Activated T-helper 2 cell treated with anti-CD3 and anti-CD28 coated beads, Interferon-gamma antibody, Interleukin-2, Interleukin-4, amounts not matched to agents 10 μg/mL and 5 μg/mL and 100 μg/mL, durations not matched to agents 14 hours and 24 hours and 36 hours (primary cell): Measurements from ENCODE around the gene RPS6KA4. TPM values are rescaled to one million over a fixed set of nuclear protein-coding genes. Genes with fewer than 3 reads are reported as not detected.

Source experiments
- DNase-seq: peaks from one replicate; pipeline ENCODE4 v3.0.0; 2021; ENCODE audit warnings: low spot score
- H3K27ac Mint-ChIP-seq: one replicate; pipeline ENCODE4 v1.8.0; 2021; ENCODE audit warnings: mixed read lengths
- H3K27me3 Mint-ChIP-seq: one replicate; pipeline ENCODE4 v1.8.0; 2021; ENCODE audit warnings: low read depth, mixed read lengths
- H3K36me3 Mint-ChIP-seq: one replicate; pipeline ENCODE4 v1.8.0; 2021; ENCODE audit warnings: low read depth, mixed read lengths
- H3K4me1 Mint-ChIP-seq: one replicate; pipeline ENCODE4 v1.8.0; 2021; ENCODE audit warnings: low read depth, mixed read lengths
- H3K4me3 Mint-ChIP-seq: one replicate; pipeline ENCODE4 v1.8.0; 2021; ENCODE audit warnings: low read depth, mild to moderate bottlenecking, moderate library complexity, mixed read lengths
- H3K9me3 Mint-ChIP-seq: one replicate; pipeline ENCODE4 v1.8.0; 2021; ENCODE audit warnings: mixed read lengths
- intact Hi-C: fragments of 100-400 bp; cut with micrococcal nuclease; formaldehyde crosslinking; loops from one replicate; pipeline ENCODE4 v1.15.1; 2023
- total RNA-seq: library from RNA; stranded (reverse); gene quantifications from 2 replicates; pipeline ENCODE4 v1.2.3, GENCODE V29; 2022

Gene RPS6KA4
- total RNA-seq, 1 donor from 2014 or later, result 38.7 TPM

DNA sequence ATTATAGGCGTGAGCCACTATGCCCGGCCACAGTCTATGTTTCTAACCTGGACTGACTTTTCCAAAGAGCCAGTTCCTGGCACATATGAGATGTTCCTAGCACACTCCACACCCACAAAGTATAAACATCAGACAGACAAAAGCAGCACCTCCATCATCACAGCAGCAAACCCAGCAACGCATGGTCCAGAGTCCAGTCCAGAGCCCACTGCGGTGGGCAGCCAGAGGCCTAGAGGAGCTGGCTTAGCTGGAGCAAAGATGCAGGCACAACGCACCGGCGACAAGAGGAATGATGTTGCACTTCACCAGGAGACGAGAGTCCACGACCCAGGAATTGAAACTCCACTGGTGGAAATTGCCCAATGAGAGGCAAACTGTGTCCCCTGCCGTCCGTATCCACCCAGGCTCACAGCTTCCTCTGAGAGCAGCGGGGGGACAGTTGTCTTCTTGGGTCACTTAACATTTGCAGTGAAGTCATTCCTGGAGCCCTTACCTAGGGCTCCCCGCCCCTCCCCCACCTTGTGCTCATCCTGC is 36.6 kb downstream of the RPS6KA4 start:
- no peaks in the 10 kb centered on the region for H3K9me3 Mint-ChIP-seq
- no peak overlapping the region for H3K27ac Mint-ChIP-seq
- peaks cover 11% of the 10 kb centered on the region for H3K27me3 Mint-ChIP-seq
- DNase-seq, result no peak
- no peak overlapping the region for H3K4me3 Mint-ChIP-seq
- H3K36me3 Mint-ChIP-seq, result no peaks in the 10 kb centered on the region
- intact Hi-C loops, result no loop called here
- peaks cover 7% of the 10 kb centered on the region for H3K4me1 Mint-ChIP-seq

- H3K27me3 Mint-ChIP-seq, result peaks cover 11% of the 10 kb centered on the region
- H3K4me3 Mint-ChIP-seq, result no peak overlapping the region
- no peaks in the 10 kb centered on the region for H3K9me3 Mint-ChIP-seq
- no peak for DNase-seq
- H3K36me3 Mint-ChIP-seq, result no peaks in the 10 kb centered on the region
- intact Hi-C loops, result no loop called here
- no peak overlapping the region for H3K27ac Mint-ChIP-seq
- peaks cover 4% of the 10 kb centered on the region for H3K4me1 Mint-ChIP-seq
These were observed 37.2 kb downstream of the RPS6KA4 start for GRCh38 chr11:64396079-64396591.

- intact Hi-C loops, result no loop called here
- Mint-ChIP-seq H3K36me3 (no peaks in the 10 kb centered on the region), H3K27ac (no peak overlapping the region), H3K4me3 (no peak overlapping the region), H3K27me3 (peaks cover 11% of the 10 kb centered on the region), H3K4me1 (no peaks in the 10 kb centered on the region), H3K9me3 (no peaks in the 10 kb centered on the region)
- DNase-seq, result no peak
These were observed 41.1 kb downstream of the RPS6KA4 start for GRCh38 chr11:64400102-64400501.

- Mint-ChIP-seq H3K4me3 (no peak overlapping the region), H3K9me3 (no peaks in the 10 kb centered on the region), H3K27me3 (peaks cover 10% of the 10 kb centered on the region), H3K36me3 (no peaks in the 10 kb centered on the region), H3K4me1 (no peaks in the 10 kb centered on the region), H3K27ac (no peak overlapping the region)
- intact Hi-C loops, result no loop called here
- no peak for DNase-seq
These were observed 41.7 kb downstream of the RPS6KA4 start for GRCh38 chr11:64400667-64401066.

- intact Hi-C loops, result no loop called here
- Mint-ChIP-seq H3K9me3 (no peaks in the 10 kb centered on the region), H3K27ac (no peak overlapping the region), H3K36me3 (no peaks in the 10 kb centered on the region), H3K27me3 (peaks cover 7% of the 10 kb centered on the region), H3K4me3 (no peak overlapping the region), H3K4me1 (no peaks in the 10 kb centered on the region)
- DNase-seq, result no peak
These were observed 42.8 kb downstream of the RPS6KA4 start for GRCh38 chr11:64401775-64402174.

GRCh38 chr11:64403106-64403505 is 44.1 kb downstream of the RPS6KA4 start:
- peaks cover 7% of the 10 kb centered on the region for H3K27me3 Mint-ChIP-seq
- no peaks in the 10 kb centered on the region for H3K9me3 Mint-ChIP-seq
- H3K36me3 Mint-ChIP-seq, result no peaks in the 10 kb centered on the region
- no peak overlapping the region for H3K4me3 Mint-ChIP-seq
- DNase-seq, result no peak
- H3K4me1 Mint-ChIP-seq, result no peaks in the 10 kb centered on the region
- intact Hi-C loops, result no loop called here
- H3K27ac Mint-ChIP-seq, result no peak overlapping the region

DNA sequence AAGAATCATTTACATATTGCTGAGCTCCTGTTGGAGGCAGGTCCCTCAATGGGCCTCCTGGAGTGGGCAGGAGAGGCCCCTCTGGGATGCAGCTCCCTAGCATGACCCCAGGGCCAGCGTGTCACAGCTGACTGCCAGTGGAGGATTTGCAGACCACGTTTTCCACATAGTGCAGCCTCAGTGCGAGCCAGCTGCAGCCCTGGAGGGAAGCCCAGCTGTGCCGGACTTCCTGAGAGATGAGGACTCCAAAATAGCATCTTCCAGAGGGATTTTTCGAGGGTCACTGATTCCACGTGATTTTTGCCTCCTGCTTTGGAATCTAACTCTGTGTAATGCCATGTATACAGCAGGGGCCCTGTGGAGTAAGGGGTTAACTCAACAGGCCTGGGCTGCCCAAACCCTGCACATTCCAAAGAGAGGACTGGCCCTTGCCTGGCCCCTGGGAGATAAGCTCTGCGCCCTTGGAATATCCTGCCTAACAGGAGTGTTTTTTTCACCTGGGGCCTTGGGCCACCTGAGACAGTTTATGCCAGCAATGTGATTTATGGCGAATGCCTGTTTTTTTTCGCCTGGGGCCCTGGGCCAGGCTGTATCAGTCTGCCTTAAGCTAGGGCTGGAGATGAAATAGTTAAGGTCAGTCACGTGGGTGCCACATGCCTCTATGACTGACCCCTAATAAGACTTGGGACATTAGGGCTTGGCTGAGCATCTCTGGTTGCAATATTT is 47.4 kb downstream of the RPS6KA4 start:
- no peak overlapping the region for H3K4me3 Mint-ChIP-seq
- DNase-seq, result no peak
- no peaks in the 10 kb centered on the region for H3K9me3 Mint-ChIP-seq
- peaks cover 5% of the 10 kb centered on the region for H3K27me3 Mint-ChIP-seq
- no peak overlapping the region for H3K27ac Mint-ChIP-seq
- no peaks in the 10 kb centered on the region for H3K36me3 Mint-ChIP-seq
- intact Hi-C loops, result no loop called here
- no peaks in the 10 kb centered on the region for H3K4me1 Mint-ChIP-seq

DNA sequence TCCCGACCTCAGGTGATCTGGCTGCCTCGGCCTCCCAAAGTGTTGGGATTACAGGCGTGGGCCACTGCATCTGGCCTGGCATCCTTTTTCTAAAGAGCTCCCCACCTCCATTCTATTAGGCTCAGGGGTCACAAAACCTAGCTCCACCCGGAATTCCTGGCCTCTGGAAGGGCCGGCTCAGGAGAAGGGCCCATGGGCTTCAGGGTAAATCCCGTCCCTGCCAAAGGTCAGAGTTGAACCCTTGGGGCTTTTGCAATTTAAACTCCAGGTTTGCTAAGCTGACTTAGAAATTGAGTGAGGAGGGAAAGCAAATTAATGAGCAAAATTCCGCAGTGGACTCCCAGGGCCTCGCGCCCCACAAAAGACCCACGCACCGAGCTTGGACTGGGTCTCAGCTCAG is 48.3 kb downstream of the RPS6KA4 start:
- no peaks in the 10 kb centered on the region for H3K36me3 Mint-ChIP-seq
- no peak overlapping the region for H3K4me3 Mint-ChIP-seq
- no peaks in the 10 kb centered on the region for H3K9me3 Mint-ChIP-seq
- no peaks in the 10 kb centered on the region for H3K4me1 Mint-ChIP-seq
- no peak overlapping the region for H3K27ac Mint-ChIP-seq
- peaks cover 5% of the 10 kb centered on the region for H3K27me3 Mint-ChIP-seq
- DNase-seq, result no peak
- intact Hi-C loops, result no loop called here

GRCh38 chr11:64407630-64408029 is 48.7 kb downstream of the RPS6KA4 start:
- no peaks in the 10 kb centered on the region for H3K36me3 Mint-ChIP-seq
- H3K4me3 Mint-ChIP-seq, result no peak overlapping the region
- H3K4me1 Mint-ChIP-seq, result no peaks in the 10 kb centered on the region
- no peaks in the 10 kb centered on the region for H3K9me3 Mint-ChIP-seq
- peaks cover 5% of the 10 kb centered on the region for H3K27me3 Mint-ChIP-seq
- DNase-seq, result no peak
- intact Hi-C loops, result no loop called here
- H3K27ac Mint-ChIP-seq, result no peak overlapping the region

- Mint-ChIP-seq H3K36me3 (no peaks in the 10 kb centered on the region), H3K27me3 (peaks cover 2% of the 10 kb centered on the region), H3K4me3 (no peak overlapping the region), H3K4me1 (no peaks in the 10 kb centered on the region), H3K9me3 (no peaks in the 10 kb centered on the region), H3K27ac (no peak overlapping the region)
- intact Hi-C loops, result no loop called here
- DNase-seq, result no peak
These were observed 50.3 kb downstream of the RPS6KA4 start for GRCh38 chr11:64409278-64409677.

GRCh38 chr11:64409707-64410403 is 50.9 kb downstream of the RPS6KA4 start:
- no peaks in the 10 kb centered on the region for H3K27me3 Mint-ChIP-seq
- H3K27ac Mint-ChIP-seq, result no peak overlapping the region
- intact Hi-C loops, result no loop called here

DNA sequence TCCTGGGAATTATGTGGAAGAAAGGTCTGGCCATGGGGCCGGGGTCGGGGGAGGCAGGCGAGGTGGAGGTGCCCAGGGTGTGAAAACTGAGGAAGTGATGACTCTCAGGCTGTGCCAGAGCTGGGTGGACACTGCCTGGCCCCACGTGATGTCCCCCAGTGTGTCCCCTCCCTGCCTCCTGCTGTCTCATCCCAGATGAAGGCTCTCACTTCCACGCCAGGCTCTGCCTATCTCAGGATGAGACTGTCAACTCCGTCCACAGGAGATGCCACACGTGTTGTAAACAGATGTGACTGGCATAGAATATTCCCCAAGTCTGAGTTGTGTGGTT is 51.4 kb downstream of the RPS6KA4 start:
- H3K36me3 Mint-ChIP-seq, result no peaks in the 10 kb centered on the region
- H3K4me3 Mint-ChIP-seq, result no peak overlapping the region
- no peaks in the 10 kb centered on the region for H3K27me3 Mint-ChIP-seq
- no peak for DNase-seq
- H3K4me1 Mint-ChIP-seq, result no peaks in the 10 kb centered on the region
- intact Hi-C loops, result no loop called here
- H3K9me3 Mint-ChIP-seq, result no peaks in the 10 kb centered on the region
- no peak overlapping the region for H3K27ac Mint-ChIP-seq

More at GRCh38 chr11:64409707-64410403, 50.9 kb downstream of the RPS6KA4 start:
- H3K4me1 Mint-ChIP-seq, result no peaks in the 10 kb centered on the region
- H3K4me3 Mint-ChIP-seq, result no peak overlapping the region
- H3K36me3 Mint-ChIP-seq, result no peaks in the 10 kb centered on the region
- no peaks in the 10 kb centered on the region for H3K9me3 Mint-ChIP-seq
- no peak for DNase-seq

- no peaks in the 10 kb centered on the region for H3K36me3 Mint-ChIP-seq
- H3K4me1 Mint-ChIP-seq, result no peaks in the 10 kb centered on the region
- no peaks in the 10 kb centered on the region for H3K9me3 Mint-ChIP-seq
- H3K27ac Mint-ChIP-seq, result no peak overlapping the region
- intact Hi-C loops, result no loop called here
- DNase-seq, result no peak
- H3K27me3 Mint-ChIP-seq, result no peaks in the 10 kb centered on the region
- H3K4me3 Mint-ChIP-seq, result no peak overlapping the region
These were observed 54.5 kb downstream of the RPS6KA4 start for GRCh38 chr11:64413417-64413816.
